HEK293 (cell line): Measurements from ENCODE around the gene ADM.

Source experiments
- CTCF ChIA-PET: fragments of 350-600 bp; formaldehyde crosslinking; extraction: SDS; loops from one replicate; lab custom pipeline; 2021; ENCODE audit warnings: antibody characterized with exemption; lab: Yijun Ruan, JAX
- POLR2A ChIA-PET: fragments of 300-600 bp; formaldehyde crosslinking; extraction: SDS; loops from one replicate; lab custom pipeline; 2020; ENCODE audit warnings: antibody characterized with exemption, inconsistent platforms; lab: Yijun Ruan, JAX
- H3K27ac ChIP-seq: fragments of 200-500 bp; sonication (Bioruptor generic); 2 replicates; pipeline ENCODE4 v1.5.1; 2014; ENCODE audit warnings: low read depth, low read length, control low read depth, inconsistent platforms; ENCODE audit errors: extremely low read depth
- H3K36me3 ChIP-seq, 2 experiments: fragments of 200-500 bp in 1 of 2; sonication (Bioruptor generic) in 1 of 2; 1 replicate in 1 of 2; 2 replicates in 1 of 2; pipeline ENCODE4 v1.5.1; 2014 to 2017; ENCODE audit warnings: inconsistent platforms in 2 of 2, low read length in 2 of 2; ENCODE audit not compliant: control insufficient read depth in 2 of 2, insufficient read depth in 1 of 2
- H3K4me1 ChIP-seq: fragments of 200-500 bp; sonication (Bioruptor generic); 2 replicates; pipeline ENCODE4 v1.5.1; 2014; ENCODE audit warnings: mild to moderate bottlenecking, low read length, inconsistent platforms; ENCODE audit not compliant: control insufficient read depth, insufficient read depth
- H3K4me3 ChIP-seq: 2 replicates; pipeline ENCODE4 v1.5.1; 2011; ENCODE audit warnings: low read depth, mild to moderate bottlenecking, control low read depth, low read length, moderate library complexity
- H3K9me3 ChIP-seq: fragments of 200-500 bp; sonication (Bioruptor generic); 2 replicates; pipeline ENCODE4 v1.5.1; 2014; ENCODE audit warnings: low read depth, low read length, inconsistent platforms; ENCODE audit not compliant: control insufficient read depth, insufficient read depth
- PRDM1 ChIP-seq: fragments of 450-650 bp; formaldehyde crosslinking; IDR thresholded peaks from 2 replicates; pipeline ENCODE4; 2016; ENCODE audit warnings: missing biosample characterization, missing genetic modification characterization
- ZBTB11 ChIP-seq: fragments of 450-650 bp; formaldehyde crosslinking; conservative IDR thresholded peaks from 2 replicates; pipeline ENCODE4 v1.5.1; 2016; ENCODE audit warnings: low read depth, missing biosample characterization, missing genetic modification characterization
- ZBTB26 ChIP-seq: fragments of 450-650 bp; formaldehyde crosslinking; optimal IDR thresholded peaks from 2 replicates; pipeline ENCODE3; 2016; ENCODE audit warnings: missing biosample characterization, mild to moderate bottlenecking, missing genetic modification characterization
- ZEB2 ChIP-seq: fragments of 450-650 bp; formaldehyde crosslinking; IDR thresholded peaks from 2 replicates; pipeline ENCODE4 v1.5.1; 2016; ENCODE audit warnings: missing biosample characterization, missing genetic modification characterization
- ZIC2 ChIP-seq: fragments of 450-650 bp; formaldehyde crosslinking; IDR thresholded peaks from 2 replicates; pipeline ENCODE4 v1.5.1; 2016; ENCODE audit warnings: missing biosample characterization, missing genetic modification characterization
- ZNF121 ChIP-seq: fragments of 450-650 bp; formaldehyde crosslinking; IDR thresholded peaks from 2 replicates; pipeline ENCODE4 v1.5.1; 2016; ENCODE audit warnings: missing biosample characterization, missing genetic modification characterization
- ZNF302 ChIP-seq: fragments of 450-650 bp; formaldehyde crosslinking; IDR thresholded peaks from 2 replicates; pipeline ENCODE4 v1.5.1; 2016; ENCODE audit warnings: missing biosample characterization, missing genetic modification characterization, low read depth
- ZNF311 ChIP-seq: fragments of 450-650 bp; formaldehyde crosslinking; IDR thresholded peaks from 2 replicates; pipeline ENCODE4 v1.5.1; 2017; ENCODE audit warnings: missing biosample characterization, missing genetic modification characterization, borderline replicate concordance
- ZNF366 ChIP-seq: fragments of 450-650 bp; formaldehyde crosslinking; conservative IDR thresholded peaks from 2 replicates; pipeline ENCODE4 v1.5.1; 2016; ENCODE audit warnings: missing biosample characterization, missing genetic modification characterization
- ZNF416 ChIP-seq: fragments of 450-650 bp; formaldehyde crosslinking; IDR thresholded peaks from 2 replicates; pipeline ENCODE4 v1.5.1; 2016; ENCODE audit warnings: missing biosample characterization, missing genetic modification characterization
- ZNF423 ChIP-seq: fragments of 450-650 bp; formaldehyde crosslinking; IDR thresholded peaks from 2 replicates; pipeline ENCODE4 v1.5.1; 2016; ENCODE audit warnings: missing biosample characterization, missing genetic modification characterization
- ZNF555 ChIP-seq: fragments of 450-650 bp; formaldehyde crosslinking; conservative IDR thresholded peaks from 2 replicates; pipeline ENCODE4 v1.5.1; 2017; ENCODE audit warnings: missing biosample characterization, mild to moderate bottlenecking, missing genetic modification characterization, inconsistent platforms
- ZNF596 ChIP-seq: fragments of 450-650 bp; IDR thresholded peaks from 2 replicates; pipeline ENCODE4 v1.5.0; 2018; ENCODE audit warnings: missing biosample characterization, mild to moderate bottlenecking, missing genetic modification characterization, moderate library complexity
- ZNF610 ChIP-seq: fragments of 450-650 bp; formaldehyde crosslinking; IDR thresholded peaks from 2 replicates; pipeline ENCODE4 v1.5.1; 2016; ENCODE audit warnings: missing biosample characterization, missing genetic modification characterization, borderline replicate concordance
- ZNF837 ChIP-seq: fragments of 450-650 bp; formaldehyde crosslinking; IDR thresholded peaks from 2 replicates; pipeline ENCODE4 v1.5.1; 2016; ENCODE audit warnings: missing biosample characterization, missing genetic modification characterization
- ZNF843 ChIP-seq: fragments of 450-650 bp; formaldehyde crosslinking; IDR thresholded peaks from 2 replicates; pipeline ENCODE4 v1.5.1; 2016; ENCODE audit warnings: missing biosample characterization, missing genetic modification characterization
- ZXDB ChIP-seq: fragments of 450-650 bp; formaldehyde crosslinking; IDR thresholded peaks from 2 replicates; pipeline ENCODE4 v1.5.1; 2016; ENCODE audit warnings: missing biosample characterization, missing genetic modification characterization
- TF ChIP-seq, protein P1 (sequence below): fragments of 450-650 bp; formaldehyde crosslinking; IDR thresholded peaks from 2 replicates; pipeline ENCODE4 v1.5.1; 2017; ENCODE audit warnings: missing biosample characterization, missing genetic modification characterization
- TF ChIP-seq, protein P2 (sequence below): fragments of 450-650 bp; formaldehyde crosslinking; IDR thresholded peaks from 2 replicates; pipeline ENCODE4 v1.5.1; 2016; ENCODE audit warnings: missing biosample characterization, missing genetic modification characterization, low read depth

The ADM gene

GRCh38 chr11:10309163-10310093 is 4.6 kb downstream of the ADM start (continued):
- TF ChIP-seq ZBTB11 (tag by site-specific recombination) (no peak), ZNF843 (no peak), ZNF311 (no peak)
- TF ChIP-seq, all 188 proteins: peak for 16

DNA sequence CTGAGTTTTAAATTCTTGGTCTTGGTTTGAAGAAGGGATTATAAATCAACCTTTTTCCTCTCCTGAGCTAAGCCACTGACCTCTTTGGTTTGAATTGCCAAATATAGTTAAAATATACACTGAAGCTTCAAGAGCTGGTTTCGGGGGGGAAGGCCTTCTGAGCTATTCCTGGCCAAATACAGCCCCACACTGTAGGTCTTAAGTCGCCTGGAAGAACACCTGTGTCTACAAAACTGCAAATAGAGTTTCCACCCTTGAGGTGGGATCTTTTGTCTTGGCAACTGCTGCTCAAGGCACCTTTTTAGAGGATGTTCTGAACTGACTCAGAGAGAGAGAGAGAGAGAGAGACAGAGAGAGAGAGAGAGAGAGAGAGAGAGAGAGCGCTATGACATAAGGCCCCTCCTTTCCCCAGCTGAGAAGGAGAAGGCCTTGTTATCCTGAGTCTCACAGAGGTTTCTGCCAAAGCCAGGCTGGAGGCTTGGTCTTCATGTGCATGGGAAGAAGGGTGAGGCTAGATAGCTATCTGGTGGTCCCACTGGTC is 5.5 kb downstream of the ADM start:
- CTCF ChIA-PET: interaction anchor here (0.6 to 4.6 kb wide), 8 partner anchors 12 to 1173 kb away, joined by 3 to 44 read pairs (median 6); no protein-coding TSS in a partner anchor
- H3K4me1 ChIP-seq: no peaks in the 10 kb centered on the region
- POLR2A ChIA-PET: interaction anchor here (0.7 to 1.5 kb wide), 3 partner anchors 54 to 498 kb away, joined by 3 to 6 read pairs (median 3); partner anchors contain the start of gene EIF4G2
- H3K36me3 ChIP-seq: peaks cover 0 to 16% of the 10 kb centered on the region in 2 experiments; a peak in 1 of 3 replicates
- no peaks in the 10 kb centered on the region for H3K9me3 ChIP-seq
- peak; percentile 98 for TF ChIP-seq ZNF596 (tag by site-specific recombination)
- TF ChIP-seq PRDM1 (tag by site-specific recombination): peak; percentile 69; the same call in 1 of the 2 replicates
- TF ChIP-seq, protein P1, sequence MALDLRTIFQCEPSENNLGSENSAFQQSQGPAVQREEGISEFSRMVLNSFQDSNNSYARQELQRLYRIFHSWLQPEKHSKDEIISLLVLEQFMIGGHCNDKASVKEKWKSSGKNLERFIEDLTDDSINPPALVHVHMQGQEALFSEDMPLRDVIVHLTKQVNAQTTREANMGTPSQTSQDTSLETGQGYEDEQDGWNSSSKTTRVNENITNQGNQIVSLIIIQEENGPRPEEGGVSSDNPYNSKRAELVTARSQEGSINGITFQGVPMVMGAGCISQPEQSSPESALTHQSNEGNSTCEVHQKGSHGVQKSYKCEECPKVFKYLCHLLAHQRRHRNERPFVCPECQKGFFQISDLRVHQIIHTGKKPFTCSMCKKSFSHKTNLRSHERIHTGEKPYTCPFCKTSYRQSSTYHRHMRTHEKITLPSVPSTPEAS: no peak
- TF ChIP-seq ZBTB26 (tag by site-specific recombination): no peak
- TF ChIP-seq ZEB2 (tag by site-specific recombination): 0 out of 2 replicates have a peak, but pooled peaks have one; percentile 14
- TF ChIP-seq, protein P2, sequence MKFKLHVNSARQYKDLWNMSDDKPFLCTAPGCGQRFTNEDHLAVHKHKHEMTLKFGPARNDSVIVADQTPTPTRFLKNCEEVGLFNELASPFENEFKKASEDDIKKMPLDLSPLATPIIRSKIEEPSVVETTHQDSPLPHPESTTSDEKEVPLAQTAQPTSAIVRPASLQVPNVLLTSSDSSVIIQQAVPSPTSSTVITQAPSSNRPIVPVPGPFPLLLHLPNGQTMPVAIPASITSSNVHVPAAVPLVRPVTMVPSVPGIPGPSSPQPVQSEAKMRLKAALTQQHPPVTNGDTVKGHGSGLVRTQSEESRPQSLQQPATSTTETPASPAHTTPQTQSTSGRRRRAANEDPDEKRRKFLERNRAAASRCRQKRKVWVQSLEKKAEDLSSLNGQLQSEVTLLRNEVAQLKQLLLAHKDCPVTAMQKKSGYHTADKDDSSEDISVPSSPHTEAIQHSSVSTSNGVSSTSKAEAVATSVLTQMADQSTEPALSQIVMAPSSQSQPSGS (tag by site-specific recombination): peak; percentile 64
- TF ChIP-seq ZXDB (tag by site-specific recombination): 0 out of 2 replicates have a peak, but pooled peaks have one; percentile 35
- TF ChIP-seq ZNF366: 0 out of 2 replicates have a peak, but pooled peaks have one; percentile 15
- no peak overlapping the region for H3K27ac ChIP-seq
- no peak overlapping the region for H3K4me3 ChIP-seq

DNA sequence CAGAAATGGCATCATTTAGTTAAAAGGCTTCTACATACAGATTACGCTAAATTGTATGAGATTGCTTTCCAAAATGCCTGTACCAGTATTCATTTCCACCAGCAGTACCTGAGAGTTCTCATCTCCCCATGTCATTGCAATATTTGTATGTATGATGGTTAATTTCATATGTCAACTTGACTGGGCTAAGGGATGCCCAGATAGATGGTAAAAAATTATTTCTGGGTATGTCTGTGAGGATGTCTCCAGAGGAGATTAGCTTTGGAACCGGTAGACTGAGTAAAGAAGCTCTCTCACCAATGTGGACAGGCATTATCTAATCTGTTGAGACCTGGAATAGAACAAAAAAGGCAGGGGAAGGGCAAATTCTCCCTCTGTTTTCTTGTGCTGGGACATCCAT is 6.9 kb downstream of the ADM start:
- no peak overlapping the region for H3K4me3 ChIP-seq
- POLR2A ChIA-PET: no interaction called here
- TF ChIP-seq ZIC2 (tag by site-specific recombination) (no peak), ZNF302 (no peak), ZNF555 (tag by site-specific recombination) (no peak), ZNF837 (no peak), ZNF610 (tag by site-specific recombination) (no peak), ZNF416 (tag by site-specific recombination) (peak; percentile 84), ZNF121 (tag by site-specific recombination) (no peak), ZNF423 (tag by site-specific recombination) (no peak)
- no peak overlapping the region for H3K27ac ChIP-seq
- CTCF ChIA-PET: interaction anchor here (1.4 to 2.4 kb wide), 2 partner anchors 11 to 54 kb away, joined by 5 to 9 read pairs; no protein-coding TSS in a partner anchor
- no peaks in the 10 kb centered on the region for H3K4me1 ChIP-seq
- H3K9me3 ChIP-seq: no peaks in the 10 kb centered on the region
- H3K36me3 ChIP-seq: peaks cover 0 to 3% of the 10 kb centered on the region in 2 experiments; a peak in 1 of 3 replicates
